ENCODE results near the gene SSR1.
"Not testable (repeated sequence)": the region's sequence is repeated elsewhere in the genome, so short reads cannot be mapped to it uniquely, and the experiment has no call there.

The SSR1 gene

DNA sequence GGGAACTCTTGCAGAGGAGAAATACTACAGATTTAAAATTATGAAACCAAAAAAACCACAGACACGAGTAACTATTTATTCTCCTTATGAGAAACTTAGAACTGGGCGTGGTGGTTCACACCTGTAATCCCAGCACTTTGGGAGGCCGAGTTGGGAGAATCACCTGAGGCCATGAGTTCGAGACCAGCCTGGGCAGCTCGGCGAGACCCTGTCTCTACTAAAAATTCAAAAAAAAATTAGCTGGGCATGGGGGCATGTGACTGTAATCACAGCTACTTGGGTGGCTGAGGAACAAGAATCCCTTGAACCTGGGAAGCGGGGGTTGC, 36.8 kb downstream of the SSR1 start:
- DNase-seq (ENCODE audit: low read depth in 2 of 2): no peak

DNA sequence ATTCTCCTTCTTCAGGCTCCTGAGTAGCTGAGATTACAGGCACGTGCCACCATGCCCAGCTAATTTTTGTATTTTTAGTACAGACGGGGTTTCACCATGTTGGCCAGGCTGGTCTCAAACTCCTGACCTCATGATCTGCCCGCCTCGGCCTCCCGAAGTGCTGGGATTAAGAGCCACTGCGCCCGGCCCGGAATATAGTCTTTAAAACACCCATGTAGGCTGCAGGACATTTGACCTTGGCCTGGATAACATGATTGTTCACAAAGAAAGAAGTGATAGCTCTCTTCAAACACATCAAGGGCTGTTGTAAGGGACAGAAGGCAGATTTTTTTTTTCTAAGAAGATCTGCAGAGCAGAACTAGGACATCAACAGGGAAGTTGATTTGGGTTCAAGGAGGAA, 38.5 kb downstream of the SSR1 start:
- not testable (repeated sequence) for DNase-seq (ENCODE audit: low read depth in 2 of 2)

- no peak for DNase-seq (ENCODE audit: low read depth in 2 of 2)
Measured at GRCh38 chr6:7273709-7274108, 39.3 kb downstream of the SSR1 start.

DNA sequence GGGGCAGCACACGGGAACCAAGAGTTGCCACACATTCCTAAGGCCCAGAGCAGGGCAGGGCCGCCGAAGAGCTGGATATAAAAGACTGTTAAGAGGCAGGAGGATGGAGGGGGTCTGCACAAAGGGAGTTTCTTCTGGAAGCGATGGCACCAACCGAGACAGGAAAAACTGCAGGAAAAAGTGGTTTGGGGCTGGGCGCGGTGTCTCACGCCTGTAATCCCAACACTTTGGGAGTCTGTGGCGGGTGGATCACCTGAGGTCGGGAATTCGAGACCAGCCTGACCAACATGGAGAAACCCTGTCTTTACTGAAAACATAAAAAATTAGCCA, 41.8 kb downstream of the SSR1 start:
- no peak for DNase-seq (ENCODE audit: low read depth in 2 of 2)

DNA sequence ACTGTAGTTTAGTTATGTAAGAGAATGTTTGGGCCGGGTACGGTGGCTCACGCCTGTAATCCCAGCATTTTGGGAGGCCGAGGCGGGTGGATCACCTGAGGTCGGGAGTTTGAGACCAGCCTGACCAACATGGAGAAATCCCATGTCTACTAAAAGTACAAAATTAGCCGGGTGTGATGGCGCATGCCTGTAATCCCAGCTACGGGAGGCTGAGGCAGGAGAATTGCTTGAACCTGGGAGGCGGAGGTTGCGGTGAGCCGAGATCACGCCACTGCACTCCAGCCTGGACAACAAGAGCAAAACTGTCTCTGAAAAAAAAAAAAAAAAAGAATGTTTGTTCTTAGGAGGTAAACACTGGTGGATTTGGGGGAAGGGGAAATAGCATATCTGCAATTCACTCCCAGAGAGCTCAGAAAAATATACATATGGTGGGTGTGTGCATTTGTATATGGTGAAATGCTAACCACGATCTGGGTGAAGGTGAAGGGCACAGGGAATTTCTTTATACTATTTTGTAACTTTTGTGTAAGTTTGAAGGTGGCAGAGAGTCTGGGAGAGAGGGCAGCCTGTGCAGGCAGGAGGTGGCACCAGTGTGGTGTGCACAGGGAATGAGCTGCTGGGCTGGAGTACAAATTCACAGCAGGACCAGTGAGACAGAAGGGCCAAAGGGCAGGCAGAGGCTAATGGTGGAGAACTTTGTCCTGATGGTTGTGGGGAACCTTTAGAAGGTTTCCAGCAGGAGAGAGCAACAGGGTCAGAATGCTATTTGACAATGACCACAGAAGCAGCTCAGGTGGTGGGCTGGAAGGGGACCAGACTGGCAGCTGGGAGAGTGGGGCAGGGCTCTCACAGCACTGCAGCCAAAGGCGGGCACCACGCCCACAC, 42.4 kb downstream of the SSR1 start:
- no peak for DNase-seq (ENCODE audit: low read depth in 2 of 2)

DNA sequence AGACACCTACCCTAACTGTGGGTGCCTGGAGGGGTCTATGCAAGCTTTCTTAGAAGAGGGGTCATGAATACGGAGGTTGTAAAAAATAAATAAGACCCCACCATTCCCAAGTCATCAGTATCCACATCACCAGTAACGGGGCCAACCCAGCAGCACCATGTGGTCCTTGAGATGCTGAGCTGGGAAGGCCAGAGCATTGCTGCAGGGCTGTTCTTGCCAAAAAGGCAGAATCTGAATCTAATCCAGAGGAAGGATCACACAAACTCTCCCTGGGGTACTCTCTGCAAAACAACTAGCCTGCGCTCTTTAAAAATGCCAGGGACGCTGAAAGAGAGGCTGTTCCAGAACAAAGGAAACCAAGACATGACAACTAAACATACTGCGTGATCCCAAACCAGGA, 43.2 kb downstream of the SSR1 start:
- no peak for DNase-seq (ENCODE audit: low read depth in 2 of 2)

- DNase-seq (ENCODE audit: low read depth in 2 of 2): no peak
Measured at GRCh38 chr6:7268816-7269555, 44.0 kb downstream of the SSR1 start.

GRCh38 chr6:7268362-7268761, 44.6 kb downstream of the SSR1 start:
- no peak for DNase-seq (ENCODE audit: low read depth in 2 of 2)

- DNase-seq (ENCODE audit: low read depth in 2 of 2): no peak
Measured at GRCh38 chr6:7267466-7268091, 45.4 kb downstream of the SSR1 start.

GRCh38 chr6:7267071-7267465, 45.9 kb downstream of the SSR1 start:
- no peak for DNase-seq (ENCODE audit: low read depth in 2 of 2)

DNA sequence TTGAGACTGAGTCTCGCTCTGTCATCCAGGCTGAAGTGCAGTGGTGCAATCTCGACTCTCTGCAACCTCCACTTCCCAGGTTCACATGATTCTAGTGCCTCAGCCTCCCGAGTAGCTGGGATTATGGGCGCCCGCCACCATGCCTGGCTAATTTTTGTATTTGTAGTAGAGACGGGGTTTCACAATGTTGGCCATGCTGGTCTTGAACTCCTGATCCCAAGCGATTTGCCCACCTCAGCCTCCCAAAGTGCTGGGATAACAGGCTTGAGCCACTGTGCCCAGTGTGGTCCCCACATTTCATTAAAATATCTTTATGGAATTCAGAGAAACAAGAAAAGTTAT, 47.6 kb downstream of the SSR1 start:
- not testable (repeated sequence) for DNase-seq (ENCODE audit: low read depth in 2 of 2)

- DNase-seq (ENCODE audit: low read depth in 2 of 2): no peak
Measured at GRCh38 chr6:7264686-7265384, 48.2 kb downstream of the SSR1 start.

DNA sequence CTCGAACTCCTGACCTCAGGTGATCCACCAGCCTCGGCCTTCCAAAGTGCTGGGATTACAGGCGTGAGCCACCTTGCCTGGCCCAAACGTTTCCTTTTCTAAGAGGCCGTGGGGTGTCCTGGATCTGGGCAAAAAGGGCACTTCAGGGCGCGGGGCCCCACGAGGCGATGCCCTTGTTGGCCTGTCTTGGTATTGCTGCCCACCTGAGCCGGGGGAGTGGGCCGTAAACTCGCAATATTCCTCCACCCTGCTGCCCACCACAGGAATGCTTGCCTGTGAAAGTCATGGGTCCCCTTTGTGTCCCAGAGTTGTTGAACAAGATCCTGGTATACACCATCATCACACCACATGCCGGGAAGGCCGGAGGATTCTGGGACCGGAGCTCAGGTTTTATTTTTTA, 49.0 kb downstream of the SSR1 start:
- DNase-seq (ENCODE audit: low read depth in 2 of 2): no peak

- not testable (repeated sequence) for DNase-seq (ENCODE audit: low read depth in 2 of 2)
Measured at GRCh38 chr6:7263519-7263805, 49.5 kb downstream of the SSR1 start.

GRCh38 chr6:7262746-7263518, 50.1 kb downstream of the SSR1 start:
- DNase-seq (ENCODE audit: low read depth in 2 of 2): no peak

DNA sequence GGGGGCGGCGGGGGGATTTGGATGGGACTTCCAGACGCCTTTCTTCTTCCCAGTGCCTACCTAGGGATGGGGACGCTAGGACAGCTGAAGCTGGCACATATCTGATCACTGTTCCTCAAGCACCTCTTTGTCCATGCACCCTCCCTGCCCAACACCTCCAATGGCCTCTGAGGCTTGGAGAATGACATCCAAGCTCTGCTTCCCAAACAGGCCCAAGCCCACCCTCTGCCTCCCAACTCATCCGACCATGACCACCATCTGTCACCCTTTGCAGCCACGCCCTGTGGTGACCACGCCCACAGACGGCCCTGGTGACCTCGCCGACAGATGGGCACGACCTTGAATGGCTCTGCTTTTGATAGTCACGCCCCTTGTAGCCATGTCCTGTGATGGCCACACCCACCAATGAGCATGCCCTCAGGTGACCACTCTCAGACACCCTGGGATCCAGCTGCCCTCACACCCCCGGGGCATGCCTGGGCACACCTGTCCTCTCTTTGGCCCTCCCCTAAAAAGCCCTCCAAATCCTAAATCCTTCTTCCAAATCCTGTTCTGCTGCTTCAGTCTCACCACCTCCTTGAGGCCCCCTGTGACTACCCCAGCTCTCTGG, 51.0 kb downstream of the SSR1 start:
- no peak for DNase-seq (ENCODE audit: low read depth in 2 of 2)

DNA sequence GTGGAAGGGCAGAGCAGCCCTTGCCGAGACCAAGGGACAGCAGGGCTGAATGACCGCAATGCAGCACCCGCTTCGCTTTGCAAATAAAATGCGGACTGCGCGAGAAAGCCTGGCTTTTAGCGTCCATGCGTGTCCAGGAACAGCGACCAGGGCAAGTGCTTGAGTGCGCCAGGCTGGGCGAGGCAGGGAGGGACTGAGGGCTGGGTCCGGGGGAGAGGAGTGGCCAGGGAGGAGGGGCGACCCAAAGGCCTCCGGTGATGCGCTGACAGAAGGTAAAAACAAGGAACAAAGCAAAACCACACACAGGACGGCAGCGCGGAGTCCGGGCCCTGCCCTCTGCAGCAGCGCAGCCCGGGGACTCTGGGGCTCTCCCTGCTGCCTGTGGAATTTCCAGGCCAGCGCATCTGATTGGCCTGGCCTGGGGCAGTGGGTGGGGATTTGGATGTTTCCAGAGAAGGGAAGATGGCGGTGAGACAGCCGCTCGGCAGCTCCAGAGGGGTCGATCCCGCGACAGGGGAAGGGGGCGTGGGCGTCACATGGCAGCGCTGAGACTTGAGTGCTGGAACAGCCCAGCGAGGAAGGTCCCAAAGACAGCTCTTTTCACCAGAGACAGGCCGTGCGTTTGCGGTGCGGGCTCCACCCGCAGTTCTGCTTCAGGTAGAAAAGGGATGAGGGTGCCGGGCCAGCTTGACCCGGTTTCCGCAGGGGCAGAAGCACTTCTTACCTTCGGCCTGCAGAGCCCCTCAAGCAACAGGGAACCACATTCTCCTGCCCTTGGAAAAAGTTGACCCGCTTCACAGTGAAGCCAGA, 51.8 kb downstream of the SSR1 start:
- no peak for DNase-seq (ENCODE audit: low read depth in 2 of 2)

DNA sequence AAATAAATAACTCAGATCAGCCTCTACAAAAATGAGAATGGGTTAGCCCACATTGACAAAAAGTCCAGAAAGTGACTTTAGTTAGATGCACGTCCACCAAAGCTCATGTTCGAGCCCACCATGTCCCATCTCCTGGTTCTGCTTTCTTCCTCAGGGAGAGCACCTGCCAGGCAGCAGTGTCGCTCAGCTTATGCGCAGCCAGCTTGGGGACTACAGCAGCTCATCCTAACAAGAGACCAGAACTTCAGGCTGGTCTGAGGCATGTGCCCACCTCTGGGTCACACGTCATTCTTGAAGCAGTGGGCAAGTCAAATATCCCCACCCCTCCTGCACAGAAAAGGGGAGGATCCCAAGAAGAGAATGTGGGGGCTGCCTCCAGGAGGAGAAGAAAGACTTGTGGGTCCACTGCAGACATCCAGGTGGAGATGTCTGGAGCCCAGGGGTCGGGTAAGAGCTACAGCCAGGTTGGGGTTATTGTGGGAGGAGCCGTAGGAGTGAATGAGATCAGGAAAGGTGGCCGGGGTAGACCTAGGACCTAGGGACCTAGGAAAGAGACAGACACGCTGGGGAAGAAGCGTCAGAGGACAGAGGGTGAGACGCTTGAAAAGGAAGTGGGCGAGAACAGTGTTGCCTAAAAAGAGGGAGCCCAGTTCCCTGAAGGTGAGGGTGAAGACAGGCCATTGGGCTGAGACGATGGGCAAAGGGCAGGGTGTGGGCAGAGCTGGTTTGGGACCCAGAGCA, 52.5 kb downstream of the SSR1 start:
- DNase-seq (ENCODE audit: low read depth in 2 of 2): no peak

DNA sequence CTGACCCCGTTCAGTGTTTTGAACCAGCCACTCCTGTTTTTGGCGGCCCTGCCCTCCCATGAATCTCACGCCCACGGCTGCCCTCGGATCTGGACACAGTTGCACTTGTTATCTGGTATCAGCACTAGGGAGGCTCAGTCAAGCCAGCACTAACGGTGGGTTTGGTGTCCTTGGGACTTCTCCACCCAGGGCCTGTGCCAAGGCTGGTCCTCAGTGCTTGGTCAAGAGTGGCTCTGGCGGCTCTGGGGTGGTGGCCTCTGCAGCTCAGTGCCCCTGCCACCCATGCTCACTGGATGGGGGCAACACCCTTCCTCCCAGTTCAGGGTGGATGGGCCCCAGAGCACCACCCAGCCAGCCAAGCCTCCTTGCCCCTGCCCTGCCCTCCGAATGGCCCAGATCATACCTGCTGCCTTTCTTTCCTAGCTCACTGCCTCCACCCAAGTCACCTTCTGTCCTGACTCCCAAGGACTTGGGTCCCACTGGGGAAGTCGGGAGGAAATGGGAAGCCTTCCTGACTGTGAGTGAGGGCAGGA, 54.7 kb downstream of the SSR1 start:
- no peak for DNase-seq (ENCODE audit: low read depth in 2 of 2)

All from activated CD8-positive, alpha-beta memory T cell treated with anti-CD3 and anti-CD28 coated beads for 4 hours (primary cell).